Right cardiac atrium (tissue), 5 donors: ENCODE data around the gene LGR6. TPM values are rescaled to one million over a fixed set of nuclear protein-coding genes. Genes with fewer than 3 reads are reported as not detected.
A peak's percentile ranks its signal among the peaks of the same experiment; 100 is the strongest.

Source experiments
- ATAC-seq, 2 donors: fragments of 200-7000 bp; cut with Tn5 transposase; one replicate each; pipeline versions ENCODE4 v1.8.0 to v1.9.1; 2020; ENCODE audit warnings: moderate library complexity in 2 of 2, mild to moderate bottlenecking in 1 of 2
- DNase-seq, 3 donors: peaks; one replicate each; pipeline ENCODE4 v3.0.0-alpha.2; 2020
- H3K27ac ChIP-seq: one replicate; pipeline ENCODE4 v1.5.1; 2013; ENCODE audit warnings: mild to moderate bottlenecking, low read length, control low read depth, moderate library complexity
- H3K27me3 ChIP-seq: one replicate; pipeline ENCODE4 v1.6.1; 2013; ENCODE audit not compliant: control insufficient read depth, insufficient read depth
- H3K4me1 ChIP-seq: one replicate; pipeline ENCODE4 v1.6.1; 2013; ENCODE audit warnings: low read length; ENCODE audit not compliant: control insufficient read depth, insufficient read depth
- H3K4me3 ChIP-seq: one replicate; pipeline ENCODE4 v1.5.1; 2013; ENCODE audit warnings: low read length, control low read depth
- H3K9me3 ChIP-seq: one replicate; pipeline ENCODE4 v1.6.1; 2013; ENCODE audit warnings: low read length; ENCODE audit not compliant: control insufficient read depth
- WGBS: extraction: QIAGEN DNeasy Blood & Tissue Kit; methylation state at CpG from one replicate; pipeline ENCODE4 v1.1.7; 2013; 5-methylcytosine and 5-hydroxymethylcytosine counted together
- intact Hi-C, 4 donors: fragments of 100-400 bp; cut with DNase I; formaldehyde crosslinking; loops; one replicate each; pipeline versions ENCODE4 v1.11.0 to v1.14.0; 2022 to 2023
- polyA plus RNA-seq: library from polyadenylated mRNA; stranded (reverse); fragments of 200-250 nt; gene quantifications from one replicate; pipeline ENCODE4 v1.2.3, GENCODE V29; 2013
- total RNA-seq, 4 donors: library from RNA; stranded (reverse); fragmentation: NEBNext Ultra II Directional; extraction: Animal tissue kit (Norgen Biotek cat#: 25700); gene quantifications; one replicate each; pipeline ENCODE4 v1.2.1, GENCODE V29; 2021
- donor health status: healthy with polysubstance abuse.
- donor health status: DM: no; HTN: yes; CAD: no.
- donor health status: DM: no; HTN: no; CAD: no.
- donor health status: DM: no; HTN: yes; CAD: no; lungs with severe emphysema.
- donor health status: DM: yes; HTN: yes; CAD: no.

The LGR6 gene
- total and polyA plus RNA-seq, 5 donors, result 22.4 to 52.7 (median 29.0) TPM

DNA sequence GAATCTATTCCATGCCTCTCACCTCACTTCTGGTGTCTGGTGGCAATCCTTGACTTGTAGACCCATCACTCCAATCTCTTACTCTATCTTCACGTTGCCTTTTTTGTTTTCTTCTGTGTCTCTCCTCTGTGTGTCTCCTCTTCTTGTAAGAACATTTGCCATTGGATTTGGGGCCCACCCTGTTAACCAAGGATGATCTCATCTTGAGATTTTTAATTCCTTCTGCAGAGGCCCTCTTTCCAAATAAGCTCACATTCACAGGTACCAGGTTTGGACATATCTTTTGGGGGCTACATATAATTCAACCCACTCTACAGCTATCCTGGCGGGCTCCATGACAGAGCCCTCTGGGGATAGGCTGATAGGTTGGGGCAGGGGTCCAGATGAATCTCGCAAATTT, 92.3 kb downstream of the LGR6 start:
- peaks cover 2% of the 10 kb centered on the region for H3K4me1 ChIP-seq
- intact Hi-C loops, result no loop called here
- no peaks in the 10 kb centered on the region for H3K27me3 ChIP-seq
- ATAC-seq (no peak), DNase-seq (no peak)
- no peak overlapping the region for H3K27ac ChIP-seq
- 86% methylated on average over 3 of the region's 3 CpGs for WGBS
- no peak overlapping the region for H3K4me3 ChIP-seq
- H3K9me3 ChIP-seq, result no peaks in the 10 kb centered on the region

DNA sequence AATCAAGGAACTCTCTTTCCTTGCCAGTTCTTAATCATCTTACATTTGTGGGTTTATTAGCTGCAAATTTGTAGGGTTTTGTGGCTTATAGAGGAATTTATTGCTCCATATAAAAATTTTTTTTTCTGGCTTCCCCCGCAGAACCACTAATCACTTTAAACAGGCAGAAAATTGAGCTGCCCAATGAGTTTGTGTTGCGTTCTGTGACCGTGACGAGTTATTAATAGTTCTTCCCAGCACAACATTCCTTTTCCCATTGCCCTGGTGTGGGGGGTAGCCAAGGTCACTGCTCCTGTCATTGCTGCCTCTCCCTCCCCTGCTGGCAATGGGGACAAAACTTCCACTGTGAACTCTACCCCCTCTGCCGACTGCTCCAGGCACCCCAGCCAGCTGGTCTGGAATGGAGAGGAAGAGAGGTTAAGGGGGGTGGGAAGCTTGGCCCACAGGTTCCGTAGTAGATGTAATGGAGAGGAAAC, 93.1 kb downstream of the LGR6 start:
- ATAC-seq, result peak; percentile 67 to 83
- DNase-seq, result peak in 2 of 3 donors; percentile 33 to 67
- H3K27ac ChIP-seq, result no peak overlapping the region
- no peaks in the 10 kb centered on the region for H3K9me3 ChIP-seq
- no peaks in the 10 kb centered on the region for H3K27me3 ChIP-seq
- WGBS, result 29% methylated on average over 6 of the region's 6 CpGs
- intact Hi-C loops, result no loop called here
- no peak overlapping the region for H3K4me3 ChIP-seq
- peaks cover 2% of the 10 kb centered on the region for H3K4me1 ChIP-seq

GRCh38 chr1:202287196-202287595, 93.6 kb downstream of the LGR6 start:
- no peak for DNase-seq
- no peaks in the 10 kb centered on the region for H3K9me3 ChIP-seq
- WGBS, result 83% methylated on average over 1 of the region's 1 CpG
- no peak overlapping the region for H3K4me3 ChIP-seq
- no peaks in the 10 kb centered on the region for H3K27me3 ChIP-seq
- H3K4me1 ChIP-seq, result peaks cover 2% of the 10 kb centered on the region
- no peak for ATAC-seq
- intact Hi-C loops, result no loop called here
- peak overlapping the region; percentile 13 for H3K27ac ChIP-seq

GRCh38 chr1:202288177-202288576, 94.6 kb downstream of the LGR6 start:
- no peak for ATAC-seq
- H3K4me1 ChIP-seq, result peaks cover 2% of the 10 kb centered on the region
- H3K9me3 ChIP-seq, result no peaks in the 10 kb centered on the region
- intact Hi-C loops, result no loop called here
- WGBS, result 94% methylated on average over 3 of the region's 3 CpGs
- H3K27me3 ChIP-seq, result no peaks in the 10 kb centered on the region
- H3K4me3 ChIP-seq, result no peak overlapping the region
- peak overlapping the region; percentile 10 for H3K27ac ChIP-seq
- no peak for DNase-seq

GRCh38 chr1:202289009-202289408, 95.4 kb downstream of the LGR6 start:
- intact Hi-C loops, result no loop called here
- Histone ChIP-seq H3K9me3 (no peaks in the 10 kb centered on the region), H3K4me3 (no peak overlapping the region), H3K4me1 (peaks cover 2% of the 10 kb centered on the region), H3K27ac (no peak overlapping the region), H3K27me3 (no peaks in the 10 kb centered on the region)
- DNase-seq (no peak), ATAC-seq (peak in 1 of 2 donors; percentile 39)
- 46% methylated on average over 4 of the region's 4 CpGs for WGBS

DNA sequence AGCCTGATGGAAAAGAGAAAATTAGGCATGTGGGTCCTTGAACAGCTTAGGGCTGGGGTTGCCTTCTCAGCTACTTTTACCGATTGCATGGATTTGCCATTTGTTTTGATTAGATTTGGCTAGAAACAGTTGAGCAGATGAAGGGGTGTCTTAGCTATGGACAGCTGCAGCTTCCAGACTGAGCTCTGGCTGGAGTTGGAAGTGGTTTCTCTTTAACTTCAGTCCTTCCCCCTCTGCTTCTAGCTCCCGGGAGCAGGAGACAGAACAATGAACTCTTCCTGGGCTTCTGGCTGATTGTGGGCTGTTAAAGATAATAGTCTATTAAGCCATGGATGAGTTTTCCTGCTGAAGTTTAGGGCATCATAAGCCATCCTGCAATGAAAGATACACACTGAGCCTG, 97.4 kb downstream of the LGR6 start:
- 37% methylated on average over 2 of the region's 2 CpGs for WGBS
- no peak overlapping the region for H3K27ac ChIP-seq
- no peaks in the 10 kb centered on the region for H3K9me3 ChIP-seq
- H3K27me3 ChIP-seq, result no peaks in the 10 kb centered on the region
- no peak for DNase-seq
- no peak overlapping the region for H3K4me3 ChIP-seq
- ATAC-seq, result no peak
- intact Hi-C loops, result no loop called here
- peaks cover 2% of the 10 kb centered on the region for H3K4me1 ChIP-seq

GRCh38 chr1:202291961-202292712, 98.5 kb downstream of the LGR6 start:
- DNase-seq (peak in 1 of 3 donors; percentile 37), ATAC-seq (peak; percentile 27 to 63)
- WGBS, result 93% methylated on average over 5 of the region's 5 CpGs
- no peaks in the 10 kb centered on the region for H3K9me3 ChIP-seq
- H3K4me3 ChIP-seq, result no peak overlapping the region
- no peaks in the 10 kb centered on the region for H3K27me3 ChIP-seq
- no peak overlapping the region for H3K27ac ChIP-seq
- intact Hi-C loops, result no loop called here
- H3K4me1 ChIP-seq, result peaks cover 2% of the 10 kb centered on the region

- Histone ChIP-seq H3K27ac (no peak overlapping the region), H3K27me3 (no peaks in the 10 kb centered on the region), H3K4me3 (no peak overlapping the region), H3K9me3 (no peaks in the 10 kb centered on the region), H3K4me1 (no peaks in the 10 kb centered on the region)
- intact Hi-C loops, result no loop called here
- WGBS, result 92% methylated on average over 1 of the region's 1 CpG
- DNase-seq (no peak), ATAC-seq (no peak)
Measured at GRCh38 chr1:202292773-202293172, 99.2 kb downstream of the LGR6 start.

DNA sequence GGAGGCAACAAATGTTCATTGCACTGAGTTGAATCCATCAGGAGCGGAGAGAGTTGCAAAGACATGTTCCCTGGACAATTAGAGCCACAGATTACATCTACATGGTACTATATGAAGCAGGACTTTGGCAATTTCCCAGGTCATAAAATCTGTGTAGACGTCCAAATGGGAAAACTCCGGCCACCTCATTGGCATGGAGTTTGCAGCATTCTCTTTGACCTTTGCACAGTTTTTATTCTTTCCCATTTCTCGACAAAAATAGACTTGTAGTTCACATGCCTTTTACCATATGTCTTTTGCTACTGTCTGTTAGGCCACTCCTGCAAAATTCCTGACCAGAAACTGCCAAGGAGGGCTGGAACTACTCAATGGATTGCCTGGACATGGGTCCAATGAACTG, 100.0 kb downstream of the LGR6 start:
- intact Hi-C loops, result no loop called here
- Histone ChIP-seq H3K4me3 (no peak overlapping the region), H3K4me1 (no peaks in the 10 kb centered on the region), H3K9me3 (no peaks in the 10 kb centered on the region), H3K27ac (no peak overlapping the region), H3K27me3 (no peaks in the 10 kb centered on the region)
- ATAC-seq (no peak), DNase-seq (no peak)
- 68% methylated on average over 4 of the region's 4 CpGs for WGBS

DNA sequence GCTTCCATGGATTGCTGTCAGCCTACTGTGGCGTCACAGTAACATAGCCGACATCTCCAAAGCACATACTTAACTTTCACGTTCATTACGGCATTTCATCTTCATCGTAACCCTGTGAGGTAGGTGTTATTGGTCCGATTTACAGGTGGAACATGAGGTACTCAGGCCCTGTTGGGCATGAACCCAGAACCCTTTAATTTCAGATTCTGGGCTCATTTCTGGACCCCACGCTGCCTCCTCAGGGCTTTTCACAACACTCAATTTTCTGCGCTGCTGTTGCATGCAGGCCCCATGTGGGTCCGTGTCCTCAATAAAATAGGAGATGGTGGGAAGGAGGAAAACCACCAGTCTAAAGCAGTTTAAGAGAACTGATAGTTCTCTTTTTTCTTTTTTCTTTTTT, 108.6 kb downstream of the LGR6 start:
- no peak for ATAC-seq
- Histone ChIP-seq H3K4me1 (peaks cover 3% of the 10 kb centered on the region), H3K27me3 (no peaks in the 10 kb centered on the region), H3K4me3 (no peak overlapping the region), H3K27ac (no peak overlapping the region), H3K9me3 (no peaks in the 10 kb centered on the region)
- WGBS, result 93% methylated on average over 9 of the region's 9 CpGs
- no peak for DNase-seq
- intact Hi-C loops, result no loop called here

- ATAC-seq (peak; percentile 49 to 70), DNase-seq (peak; percentile 45 to 84 (median 80))
- 60% methylated on average over 9 of the region's 9 CpGs for WGBS
- H3K27ac ChIP-seq, result no peak overlapping the region
- no peaks in the 10 kb centered on the region for H3K27me3 ChIP-seq
- H3K9me3 ChIP-seq, result no peaks in the 10 kb centered on the region
- intact Hi-C loops, result no loop called here
- no peak overlapping the region for H3K4me3 ChIP-seq
- peaks cover 3% of the 10 kb centered on the region for H3K4me1 ChIP-seq
Measured at GRCh38 chr1:202304375-202304774, 110.8 kb downstream of the LGR6 start.
